Mammary epithelial cell (primary cell): ENCODE measurements around the gene NAIP.
"Not testable (repeated sequence)": the region's sequence is repeated elsewhere in the genome, so short reads cannot be mapped to it uniquely, and the experiment has no call there.

Experiments used
- CTCF ChIP-seq, 2 donors: IDR thresholded peaks in 1 of 2; conservative IDR thresholded peaks in 1 of 2; 2 replicates each; pipeline ENCODE4 v1.5.1; 2011 to 2012; ENCODE audit warnings: inconsistent platforms in 2 of 2, low read length in 2 of 2, mild to moderate bottlenecking in 2 of 2, control low read depth in 1 of 2, low read depth in 1 of 2; ENCODE audit not compliant: insufficient read depth in 1 of 2; ENCODE audit errors: extremely low read depth in 1 of 2
- EZH2 ChIP-seq: IDR thresholded peaks from 2 replicates; pipeline ENCODE4 v1.6.1; 2012; ENCODE audit warnings: low read length, inconsistent platforms, borderline replicate concordance

GRCh38 chr5:71059426-71059825, 34.3 kb upstream of the NAIP start:
- not testable (repeated sequence) for TF ChIP-seq EZH2; CTCF (conservative IDR thresholded peaks at IDR 0.05 in 1 of 2, IDR thresholded peaks at IDR 0.05 in 1 of 2; ENCODE audit: extremely low read depth in 1 of 2, insufficient read depth in 1 of 2, low read depth in 1 of 2, low read length in 2 of 2)
